RWPE2 (cell line): ENCODE measurements around the gene FARS2.

Source experiments
- ATAC-seq: fragments of 200-7000 bp; cut with Tn5 transposase; 3 replicates; pipeline ENCODE4 v1.9.1; 2021; ENCODE audit warnings: low read depth
- DNase-seq: peaks from one replicate; pipeline ENCODE4 v3.0.0-alpha.2; 2020; ENCODE audit warnings: low spot score
- H3K27ac ChIP-seq: fragments of 450-650 bp; 2 replicates; pipeline ENCODE4 v1.5.1; 2017; ENCODE audit warnings: mild to moderate bottlenecking; ENCODE audit not compliant: poor library complexity, severe bottlenecking
- H3K27me3 ChIP-seq: fragments of 250-450 bp; sonication (Bioruptor Pico); 2 replicates; pipeline ENCODE4 v1.5.1; 2021; ENCODE audit warnings: mild to moderate bottlenecking, moderate library complexity; ENCODE audit not compliant: insufficient read depth, poor library complexity, severe bottlenecking
- H3K36me3 ChIP-seq: fragments of 250-450 bp; sonication (Bioruptor Pico); 2 replicates; pipeline ENCODE4 v1.5.1; 2020; ENCODE audit warnings: low read depth, mild to moderate bottlenecking, moderate library complexity
- H3K4me1 ChIP-seq: fragments of 250-450 bp; sonication (Bioruptor Pico); 2 replicates; pipeline ENCODE4 v1.5.1; 2021; ENCODE audit warnings: mild to moderate bottlenecking, moderate library complexity; ENCODE audit not compliant: insufficient read depth, poor library complexity, severe bottlenecking
- H3K4me3 ChIP-seq: fragments of 250-450 bp; sonication (Bioruptor Pico); 2 replicates; pipeline ENCODE4 v1.5.1; 2021; ENCODE audit warnings: mild to moderate bottlenecking, moderate library complexity; ENCODE audit not compliant: severe bottlenecking
- H3K9me3 ChIP-seq: fragments of 250-450 bp; sonication (Bioruptor Pico); 2 replicates; pipeline ENCODE4 v1.5.1; 2021; ENCODE audit warnings: mild to moderate bottlenecking, moderate library complexity; ENCODE audit not compliant: severe bottlenecking
- TF ChIP-seq, protein P1 (sequence below): fragments of 450-650 bp; IDR thresholded peaks from one replicate; pipeline ENCODE4 v1.5.1; 2017; ENCODE audit warnings: mild to moderate bottlenecking, moderate library complexity; ENCODE audit not compliant: poor library complexity, severe bottlenecking

FARS2 gene

DNA sequence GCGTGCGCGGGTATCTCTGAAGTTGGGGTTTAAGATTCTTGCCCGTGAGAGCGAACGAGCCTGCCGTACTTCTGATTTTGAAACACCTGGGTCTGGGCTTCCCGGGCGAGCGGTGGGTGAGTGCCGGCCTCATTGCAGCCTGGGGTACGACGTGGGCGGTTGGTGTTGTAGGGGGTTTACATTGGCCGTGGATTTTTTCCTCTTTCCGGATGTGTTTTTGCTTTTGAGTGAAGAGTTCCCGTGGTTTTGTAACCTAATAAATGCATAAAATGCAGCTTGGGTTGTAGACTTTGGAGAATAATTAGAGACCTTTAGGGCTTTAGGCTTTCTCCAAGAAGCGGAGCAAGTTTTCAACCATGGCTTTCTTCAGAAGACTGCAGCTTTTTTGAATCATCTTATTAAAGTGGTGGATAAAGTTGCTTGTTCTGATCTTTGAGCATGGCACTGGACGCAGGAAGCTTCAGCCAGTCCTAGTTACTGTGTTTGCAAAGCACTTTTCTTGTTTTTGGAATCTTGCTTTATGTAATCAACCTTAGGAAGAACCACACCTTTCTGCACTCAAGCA, 314 bp downstream of the FARS2 start:
- Histone ChIP-seq H3K36me3 (peaks cover 17% of the 10 kb centered on the region), H3K27ac (peak overlapping the region; percentile 85), H3K4me3 (peak overlapping the region; percentile 99), H3K9me3 (no peaks in the 10 kb centered on the region), H3K4me1 (no peaks in the 10 kb centered on the region), H3K27me3 (no peaks in the 10 kb centered on the region)
- no peak for ATAC-seq
- TF ChIP-seq, protein P1, sequence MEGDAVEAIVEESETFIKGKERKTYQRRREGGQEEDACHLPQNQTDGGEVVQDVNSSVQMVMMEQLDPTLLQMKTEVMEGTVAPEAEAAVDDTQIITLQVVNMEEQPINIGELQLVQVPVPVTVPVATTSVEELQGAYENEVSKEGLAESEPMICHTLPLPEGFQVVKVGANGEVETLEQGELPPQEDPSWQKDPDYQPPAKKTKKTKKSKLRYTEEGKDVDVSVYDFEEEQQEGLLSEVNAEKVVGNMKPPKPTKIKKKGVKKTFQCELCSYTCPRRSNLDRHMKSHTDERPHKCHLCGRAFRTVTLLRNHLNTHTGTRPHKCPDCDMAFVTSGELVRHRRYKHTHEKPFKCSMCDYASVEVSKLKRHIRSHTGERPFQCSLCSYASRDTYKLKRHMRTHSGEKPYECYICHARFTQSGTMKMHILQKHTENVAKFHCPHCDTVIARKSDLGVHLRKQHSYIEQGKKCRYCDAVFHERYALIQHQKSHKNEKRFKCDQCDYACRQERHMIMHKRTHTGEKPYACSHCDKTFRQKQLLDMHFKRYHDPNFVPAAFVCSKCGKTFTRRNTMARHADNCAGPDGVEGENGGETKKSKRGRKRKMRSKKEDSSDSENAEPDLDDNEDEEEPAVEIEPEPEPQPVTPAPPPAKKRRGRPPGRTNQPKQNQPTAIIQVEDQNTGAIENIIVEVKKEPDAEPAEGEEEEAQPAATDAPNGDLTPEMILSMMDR = no peak
- no peak for DNase-seq

DNA sequence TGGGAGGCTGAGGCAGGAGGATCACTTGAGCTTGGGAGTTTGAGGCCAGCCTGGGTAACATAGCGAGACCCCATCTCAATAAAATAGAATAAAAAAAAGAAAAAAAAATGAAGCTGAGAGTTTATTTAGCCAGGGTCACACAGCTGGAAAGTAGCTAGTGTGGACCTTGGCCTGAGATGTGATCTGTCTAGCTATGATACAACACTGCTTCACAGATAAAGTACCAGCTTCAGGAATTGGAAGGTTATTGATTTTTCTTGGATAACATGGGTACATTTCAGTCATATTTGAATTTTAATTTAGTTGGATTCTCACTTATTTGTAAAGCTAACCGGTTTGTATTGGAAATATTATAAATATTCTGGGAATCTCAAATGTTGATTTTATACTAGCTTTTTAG, 5.1 kb downstream of the FARS2 start:
- no peak for DNase-seq
- Histone ChIP-seq H3K36me3 (peaks cover 9% of the 10 kb centered on the region), H3K4me1 (no peaks in the 10 kb centered on the region), H3K27me3 (no peaks in the 10 kb centered on the region), H3K27ac (no peak overlapping the region), H3K9me3 (no peaks in the 10 kb centered on the region), H3K4me3 (no peak overlapping the region)
- TF ChIP-seq, protein P1 = no peak
- no peak for ATAC-seq

DNA sequence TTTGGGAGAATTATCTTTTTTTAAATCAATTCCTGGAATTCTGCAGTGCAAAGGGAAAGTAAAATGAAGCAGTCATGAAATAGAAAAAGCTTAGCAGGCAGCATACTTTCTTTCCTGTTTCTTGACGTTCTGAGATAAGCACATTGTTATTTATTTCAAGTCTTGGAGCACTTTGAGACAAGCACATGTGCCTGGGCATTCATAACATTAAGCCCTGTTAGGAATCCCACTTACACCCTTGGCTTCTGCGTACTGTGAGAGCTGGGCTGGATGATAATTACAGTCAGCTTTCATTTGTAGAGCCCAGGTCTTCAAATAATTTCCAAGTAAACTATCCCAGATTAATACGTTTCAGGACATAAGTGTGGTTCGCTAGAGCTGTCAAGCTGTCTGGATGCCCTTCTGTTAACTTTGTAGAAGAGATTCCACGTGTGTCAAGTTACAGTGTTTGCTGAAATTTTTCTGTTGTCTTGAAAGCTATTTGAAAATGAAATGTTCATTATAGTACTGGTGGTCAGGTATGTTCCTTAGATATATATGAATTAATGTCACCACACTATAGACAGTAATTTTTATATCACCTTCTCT, 8.9 kb downstream of the FARS2 start:
- DNase-seq (no peak), ATAC-seq (no peak)
- Histone ChIP-seq H3K4me1 (peaks cover 14% of the 10 kb centered on the region), H3K27me3 (no peaks in the 10 kb centered on the region), H3K4me3 (no peak overlapping the region), H3K27ac (no peak overlapping the region), H3K9me3 (no peaks in the 10 kb centered on the region), H3K36me3 (peaks cover 3% of the 10 kb centered on the region)
- TF ChIP-seq, protein P1 = no peak

DNA sequence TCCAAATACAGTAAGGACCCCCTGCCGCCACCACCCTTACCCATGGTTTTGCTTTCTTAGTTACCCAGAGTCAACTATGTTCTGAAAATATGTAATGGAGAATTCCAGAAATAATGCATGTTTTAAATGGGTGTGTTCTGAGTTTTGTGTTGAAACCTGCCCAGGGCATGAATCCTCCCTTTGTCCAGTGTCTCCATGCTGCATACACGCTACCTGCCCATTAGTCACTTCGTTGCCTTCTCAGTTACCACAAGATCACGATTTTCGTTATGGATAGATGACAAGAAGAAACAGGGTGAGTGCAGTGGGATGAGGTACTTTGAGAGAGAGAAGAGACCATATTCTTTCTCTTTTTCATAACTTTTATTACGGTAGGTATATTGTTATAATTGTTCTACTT, 10.6 kb downstream of the FARS2 start:
- TF ChIP-seq, protein P1 = no peak
- ATAC-seq (peak; percentile 84), DNase-seq (no peak)
- H3K27ac ChIP-seq = peak overlapping the region; percentile 11
- H3K9me3 ChIP-seq = no peaks in the 10 kb centered on the region
- no peak overlapping the region for H3K4me3 ChIP-seq
- H3K4me1 ChIP-seq = peaks cover 14% of the 10 kb centered on the region
- H3K27me3 ChIP-seq = no peaks in the 10 kb centered on the region
- peaks cover 3% of the 10 kb centered on the region for H3K36me3 ChIP-seq

DNA sequence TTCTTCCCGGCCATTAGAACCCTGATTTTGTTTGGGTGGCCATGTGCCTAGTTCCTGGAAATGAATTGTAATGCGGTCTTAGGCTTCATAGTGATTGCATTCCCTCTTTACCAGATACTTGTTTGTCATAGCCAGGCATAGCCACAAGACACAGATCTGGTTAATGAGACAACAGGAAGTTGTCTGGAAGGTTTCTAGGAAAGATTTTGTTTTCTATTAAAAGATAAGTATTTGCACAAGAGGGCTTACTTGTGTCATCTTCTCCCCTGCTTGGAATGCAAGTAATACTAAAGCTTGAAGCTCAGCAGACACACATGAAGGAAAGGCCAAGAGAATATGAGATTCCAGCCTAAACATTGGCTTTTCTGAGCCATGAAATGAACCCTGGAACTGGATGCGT, 12.9 kb downstream of the FARS2 start:
- Histone ChIP-seq H3K4me3 (no peak overlapping the region), H3K27ac (no peak overlapping the region), H3K27me3 (no peaks in the 10 kb centered on the region), H3K9me3 (no peaks in the 10 kb centered on the region), H3K4me1 (peaks cover 14% of the 10 kb centered on the region), H3K36me3 (no peaks in the 10 kb centered on the region; the same call in 1 of the 2 replicates)
- ATAC-seq = no peak
- no peak for DNase-seq
- TF ChIP-seq, protein P1 = no peak
